Trophoblast cell (in vitro differentiated cells and primary cell): ENCODE results near the gene VPS33B.

Experiments
- DNase-seq, 2 donors: peaks; one replicate each; pipeline ENCODE4 v3.0.0-alpha.2; 2016
- H2AFZ ChIP-seq: 2 replicates; pipeline ENCODE4 v1.6.1; 2013; ENCODE audit warnings: low read length, moderate library complexity, mild to moderate bottlenecking; ENCODE audit not compliant: insufficient read depth, poor library complexity
- H2AK5ac ChIP-seq: 2 replicates; pipeline ENCODE4 v1.6.1; 2013; ENCODE audit warnings: mild to moderate bottlenecking, low read length
- H2BK120ac ChIP-seq: 2 replicates; pipeline ENCODE4 v1.6.1; 2013; ENCODE audit warnings: low read length, mild to moderate bottlenecking, moderate library complexity; ENCODE audit not compliant: insufficient read depth, poor library complexity
- H2BK12ac ChIP-seq: 2 replicates; pipeline ENCODE4 v1.6.1; 2013; ENCODE audit warnings: mild to moderate bottlenecking, low read length, moderate library complexity
- H2BK5ac ChIP-seq: 2 replicates; pipeline ENCODE4 v1.6.1; 2013; ENCODE audit warnings: low read length, low read depth, moderate library complexity, mild to moderate bottlenecking; ENCODE audit not compliant: poor library complexity
- H3K14ac ChIP-seq: 2 replicates; pipeline ENCODE4 v1.6.1; 2013; ENCODE audit warnings: mild to moderate bottlenecking, low read length
- H3K18ac ChIP-seq: 2 replicates; pipeline ENCODE4 v1.6.1; 2013; ENCODE audit warnings: mild to moderate bottlenecking, low read length
- H3K23ac ChIP-seq: 2 replicates; pipeline ENCODE4 v1.6.1; 2013; ENCODE audit warnings: low read length
- H3K27ac ChIP-seq: 2 replicates; pipeline ENCODE4 v1.5.1; 2013; ENCODE audit warnings: low read depth, mild to moderate bottlenecking, inconsistent platforms, low read length, moderate library complexity
- H3K27me3 ChIP-seq: 2 replicates; pipeline ENCODE4 v1.6.1; 2013; ENCODE audit warnings: inconsistent platforms, mild to moderate bottlenecking, low read length, moderate library complexity; ENCODE audit not compliant: insufficient read depth
- H3K36me3 ChIP-seq, 2 experiments: 1 replicate in 1 of 2; 2 replicates in 1 of 2; pipeline ENCODE4 v1.6.1; 2013; ENCODE audit warnings: low read length in 2 of 2, mild to moderate bottlenecking in 2 of 2, moderate library complexity in 1 of 2; ENCODE audit not compliant: insufficient read depth in 2 of 2, control insufficient read depth in 1 of 2
- H3K4ac ChIP-seq: 2 replicates; pipeline ENCODE4 v1.6.1; 2013; ENCODE audit warnings: low read depth, mild to moderate bottlenecking, low read length, moderate library complexity
- H3K4me1 ChIP-seq, 2 experiments: 1 replicate in 1 of 2; 2 replicates in 1 of 2; pipeline ENCODE4 v1.6.1; 2013; ENCODE audit warnings: low read length in 2 of 2, mild to moderate bottlenecking in 2 of 2, moderate library complexity in 1 of 2; ENCODE audit not compliant: insufficient read depth in 2 of 2, control insufficient read depth in 1 of 2
- H3K4me2 ChIP-seq: 2 replicates; pipeline ENCODE4 v1.6.1; 2013; ENCODE audit warnings: inconsistent platforms, mild to moderate bottlenecking, low read length, moderate library complexity
- H3K4me3 ChIP-seq: 2 replicates; pipeline ENCODE4 v1.5.1; 2013; ENCODE audit warnings: mild to moderate bottlenecking, low read depth, low read length, inconsistent platforms
- H3K79me1 ChIP-seq: one replicate; pipeline ENCODE4 v1.6.1; 2013; ENCODE audit warnings: low read length
- H3K79me2 ChIP-seq: 2 replicates; pipeline ENCODE4 v1.6.1; 2013; ENCODE audit warnings: low read length, mild to moderate bottlenecking; ENCODE audit not compliant: control insufficient read depth, insufficient read depth, poor library complexity
- H3K9ac ChIP-seq: 2 replicates; pipeline ENCODE4 v1.6.1; 2013; ENCODE audit warnings: mild to moderate bottlenecking, low read length
- H3K9me3 ChIP-seq: 2 replicates; pipeline ENCODE4 v1.6.1; 2013; ENCODE audit warnings: low read depth, mild to moderate bottlenecking, control low read depth, inconsistent platforms, low read length; ENCODE audit not compliant: insufficient read depth
- H4K12ac ChIP-seq: 2 replicates; pipeline ENCODE4 v1.6.1; 2013; ENCODE audit warnings: low read depth, mild to moderate bottlenecking, low read length, moderate library complexity
- H4K8ac ChIP-seq: 2 replicates; pipeline ENCODE4 v1.6.1; 2013; ENCODE audit warnings: low read depth, mild to moderate bottlenecking, low read length, moderate library complexity
- H4K91ac ChIP-seq: one replicate; pipeline ENCODE4 v1.6.1; 2013; ENCODE audit warnings: low read depth, mild to moderate bottlenecking, low read length, moderate library complexity
- WGBS: extraction: QIAGEN DNeasy Blood & Tissue Kit; methylation state at CpG from one replicate; pipeline ENCODE4 v1.1.7; 2013; ENCODE audit warnings: missing lambda C conversion rate; ENCODE audit not compliant: insufficient read length, insufficient coverage; ENCODE audit errors: extremely low coverage; 5-methylcytosine and 5-hydroxymethylcytosine counted together

The VPS33B gene

GRCh38 chr15:91061230-91061629 is 38.8 kb upstream of the VPS33B start:
- Histone ChIP-seq H3K79me1 (no peaks in the 10 kb centered on the region), H2BK120ac (no peak overlapping the region), H2BK12ac (no peak overlapping the region), H3K9ac (no peak overlapping the region), H3K4me2 (no peak overlapping the region), H3K79me2 (no peaks in the 10 kb centered on the region), H2AK5ac (no peak overlapping the region), H3K27ac (no peak overlapping the region), H3K4me3 (no peak overlapping the region), H3K23ac (no peak overlapping the region), H2AFZ (no peak overlapping the region), H2BK5ac (no peak overlapping the region), H3K14ac (no peak overlapping the region), H3K4me1 (no peaks in the 10 kb centered on the region), H3K36me3 (no peaks in the 10 kb centered on the region), H3K9me3 (peaks cover 4% of the 10 kb centered on the region), H4K12ac (no peak overlapping the region), H3K27me3 (no peaks in the 10 kb centered on the region), H3K4ac (no peak overlapping the region), H3K18ac (no peak overlapping the region), H4K8ac (no peak overlapping the region), H4K91ac (no peak overlapping the region)
- WGBS: no CpG with 5 or more reads among the region's 2 CpGs
- DNase-seq: no peak

GRCh38 chr15:91055548-91056331 is 33.3 kb upstream of the VPS33B start:
- DNase-seq: peak; percentile 38 to 74
- no CpG with 5 or more reads among the region's 11 CpGs for WGBS
- Histone ChIP-seq H3K4ac (no peak overlapping the region), H3K36me3 (no peaks in the 10 kb centered on the region), H4K12ac (no peak overlapping the region), H3K79me1 (no peaks in the 10 kb centered on the region), H3K9ac (no peak overlapping the region), H3K27ac (no peak overlapping the region), H2AFZ (no peak overlapping the region), H4K8ac (no peak overlapping the region), H2BK5ac (no peak overlapping the region), H3K18ac (no peak overlapping the region), H2AK5ac (no peak overlapping the region), H3K4me1 (no peaks in the 10 kb centered on the region), H3K27me3 (peaks cover 2% of the 10 kb centered on the region), H3K14ac (no peak overlapping the region), H3K4me2 (no peak overlapping the region), H3K79me2 (no peaks in the 10 kb centered on the region), H2BK12ac (no peak overlapping the region), H3K4me3 (no peak overlapping the region), H3K9me3 (no peaks in the 10 kb centered on the region), H2BK120ac (no peak overlapping the region), H3K23ac (no peak overlapping the region), H4K91ac (no peak overlapping the region)

GRCh38 chr15:91054816-91055215 is 32.4 kb upstream of the VPS33B start:
- Histone ChIP-seq H2BK12ac (no peak overlapping the region), H3K27me3 (peaks cover 2% of the 10 kb centered on the region), H3K9ac (no peak overlapping the region), H3K36me3 (no peaks in the 10 kb centered on the region), H3K4me3 (no peak overlapping the region), H3K4me2 (no peak overlapping the region), H3K27ac (no peak overlapping the region), H2BK5ac (no peak overlapping the region), H3K9me3 (no peaks in the 10 kb centered on the region), H4K91ac (no peak overlapping the region), H3K4ac (no peak overlapping the region), H2BK120ac (no peak overlapping the region), H3K79me2 (no peaks in the 10 kb centered on the region), H3K79me1 (no peaks in the 10 kb centered on the region), H3K23ac (no peak overlapping the region), H2AK5ac (no peak overlapping the region), H3K14ac (no peak overlapping the region), H3K4me1 (no peaks in the 10 kb centered on the region), H3K18ac (no peak overlapping the region), H4K8ac (no peak overlapping the region), H4K12ac (no peak overlapping the region), H2AFZ (no peak overlapping the region)
- whole genome bisulfite sequencing: no CpG with 5 or more reads among the region's 2 CpGs
- DNase-seq: no peak

GRCh38 chr15:91051248-91051647 is 28.9 kb upstream of the VPS33B start:
- no peak overlapping the region for H3K4me3 ChIP-seq
- DNase-seq: no peak
- H3K9me3 ChIP-seq: no peaks in the 10 kb centered on the region
- no peak overlapping the region for H2BK5ac ChIP-seq
- H3K4me1 ChIP-seq: no peaks in the 10 kb centered on the region
- no peak overlapping the region for H4K8ac ChIP-seq
- peaks cover 2% of the 10 kb centered on the region for H3K27me3 ChIP-seq
- no peak overlapping the region for H3K18ac ChIP-seq
- H4K91ac ChIP-seq: no peak overlapping the region
- no peaks in the 10 kb centered on the region for H3K79me2 ChIP-seq
- no peak overlapping the region for H3K4me2 ChIP-seq
- WGBS: no CpG with 5 or more reads among the region's 8 CpGs
- H4K12ac ChIP-seq: no peak overlapping the region
- no peak overlapping the region for H3K23ac ChIP-seq
- H2AFZ ChIP-seq: no peak overlapping the region
- no peak overlapping the region for H3K9ac ChIP-seq
- no peak overlapping the region for H2BK12ac ChIP-seq
- no peak overlapping the region for H3K14ac ChIP-seq
- H3K27ac ChIP-seq: no peak overlapping the region
- H2BK120ac ChIP-seq: no peak overlapping the region
- no peaks in the 10 kb centered on the region for H3K79me1 ChIP-seq
- H2AK5ac ChIP-seq: no peak overlapping the region
- no peak overlapping the region for H3K4ac ChIP-seq
- H3K36me3 ChIP-seq: no peaks in the 10 kb centered on the region
